SIG-M5 (cell line): ENCODE data around the gene FKBP1A.

Source experiments
- DNase-seq: peaks from one replicate; lab custom pipeline; 2025; lab: John Stamatoyannopoulos, UW

The FKBP1A gene

GRCh38 chr20:1386323-1386722, 6.5 kb downstream of the FKBP1A start:
- no peak for DNase-seq

- no peak for DNase-seq
Observed at GRCh38 chr20:1383623-1384404, 9.0 kb downstream of the FKBP1A start.

DNA sequence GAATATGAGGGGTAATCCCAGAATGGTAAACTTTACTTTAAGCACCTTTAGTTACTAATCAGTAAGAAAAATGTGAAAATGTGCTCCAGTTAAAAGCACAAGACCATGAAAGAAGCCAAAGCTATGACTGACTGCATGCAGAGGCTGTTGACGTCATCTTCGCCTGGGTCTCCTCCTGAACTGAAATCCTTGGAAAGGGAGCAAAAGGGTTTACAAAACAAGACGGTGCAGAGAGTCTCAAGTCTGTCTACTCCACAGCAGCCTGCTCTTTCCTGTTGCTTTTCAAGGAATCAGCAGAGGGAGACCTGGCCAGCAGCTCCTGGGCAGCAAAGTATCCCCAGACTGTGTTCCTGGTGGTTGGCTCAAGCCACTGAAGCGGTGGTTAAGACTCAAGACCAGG, 10.2 kb downstream of the FKBP1A start:
- no peak for DNase-seq

DNA sequence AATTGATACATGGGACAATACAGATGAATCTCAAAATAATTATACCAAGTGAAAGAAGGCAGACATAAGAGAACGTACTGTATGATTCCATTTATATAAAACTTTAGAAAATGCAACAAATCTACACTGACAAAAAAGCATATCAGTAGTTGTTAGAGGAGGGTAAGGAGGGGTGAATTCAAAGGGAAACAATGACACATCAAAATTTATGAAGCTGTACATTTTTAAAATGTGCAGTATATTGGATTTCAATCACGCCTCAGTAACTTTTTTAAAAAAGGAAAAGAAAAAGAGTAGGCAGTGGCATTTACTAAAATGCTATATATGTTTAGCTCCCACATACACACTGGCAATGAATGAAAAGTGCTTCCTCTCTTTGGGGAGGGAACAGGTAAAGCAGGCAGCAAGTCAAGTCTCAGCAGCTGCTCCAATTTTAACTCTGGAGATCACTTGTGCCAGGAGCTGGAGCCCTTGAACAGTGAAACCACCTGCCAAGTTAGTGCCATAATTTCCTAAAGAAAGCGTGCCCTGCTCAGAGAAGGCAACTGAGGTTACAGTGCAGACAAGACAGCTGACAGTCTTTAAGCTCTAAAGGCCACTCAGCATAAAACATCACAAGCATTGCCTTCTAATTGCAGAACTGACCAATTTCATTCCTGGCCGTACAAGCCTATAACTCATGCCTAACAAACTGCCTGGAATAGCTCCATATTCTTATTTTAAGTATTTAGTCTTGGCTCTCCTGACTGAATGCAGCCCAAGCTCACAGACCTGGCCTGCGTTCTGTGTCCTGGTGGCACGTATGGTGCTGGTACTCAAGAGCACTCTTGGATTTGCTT, 10.9 kb downstream of the FKBP1A start:
- DNase-seq = no peak

- DNase-seq = no peak
Observed at GRCh38 chr20:1378735-1379125, 14.1 kb downstream of the FKBP1A start.

- no peak for DNase-seq
Observed at GRCh38 chr20:1377984-1378734, 14.7 kb downstream of the FKBP1A start.

- DNase-seq = no peak
Observed at GRCh38 chr20:1377341-1377871, 15.4 kb downstream of the FKBP1A start.

DNA sequence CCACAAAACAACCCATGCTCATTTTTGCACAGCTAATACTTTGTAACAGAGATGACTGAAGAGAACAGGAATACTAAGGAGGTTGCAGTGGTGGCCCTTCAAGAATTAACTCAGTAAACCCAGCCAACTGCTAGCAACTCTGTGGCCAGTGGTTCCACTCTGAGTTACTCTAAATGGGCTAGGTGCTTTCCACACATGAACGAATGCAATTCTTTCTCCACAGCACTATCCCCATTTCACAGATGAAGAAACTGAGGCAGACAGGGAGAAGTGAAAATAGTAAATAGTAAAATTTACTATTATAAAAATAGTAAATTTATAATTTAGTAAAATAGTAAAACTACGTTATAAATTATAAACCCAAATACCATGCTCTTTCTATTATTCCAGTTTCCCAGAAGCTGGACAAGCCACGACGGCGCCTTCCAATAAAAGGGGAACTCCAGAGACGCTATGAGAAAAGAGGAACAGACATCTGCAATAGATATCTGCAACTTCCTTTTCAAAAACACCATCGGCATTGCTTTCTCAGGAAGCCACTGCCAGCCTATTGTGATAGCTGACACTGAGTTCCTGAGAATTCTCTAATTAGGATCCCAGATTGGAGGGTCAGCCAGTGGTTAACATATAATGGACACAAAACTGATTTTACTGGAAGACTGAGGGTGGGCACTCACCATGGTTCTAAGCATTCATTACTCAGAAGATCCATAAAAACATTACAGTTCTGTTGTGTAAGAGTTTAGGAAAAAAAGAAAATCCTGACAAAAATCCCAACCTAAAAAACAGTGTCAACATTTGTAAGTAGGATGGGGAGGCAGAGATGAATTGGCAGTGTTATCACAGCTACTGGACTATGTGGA, 16.2 kb downstream of the FKBP1A start:
- DNase-seq = peak; percentile 68

- no peak for DNase-seq
Observed at GRCh38 chr20:1376007-1376406, 16.8 kb downstream of the FKBP1A start.

DNA sequence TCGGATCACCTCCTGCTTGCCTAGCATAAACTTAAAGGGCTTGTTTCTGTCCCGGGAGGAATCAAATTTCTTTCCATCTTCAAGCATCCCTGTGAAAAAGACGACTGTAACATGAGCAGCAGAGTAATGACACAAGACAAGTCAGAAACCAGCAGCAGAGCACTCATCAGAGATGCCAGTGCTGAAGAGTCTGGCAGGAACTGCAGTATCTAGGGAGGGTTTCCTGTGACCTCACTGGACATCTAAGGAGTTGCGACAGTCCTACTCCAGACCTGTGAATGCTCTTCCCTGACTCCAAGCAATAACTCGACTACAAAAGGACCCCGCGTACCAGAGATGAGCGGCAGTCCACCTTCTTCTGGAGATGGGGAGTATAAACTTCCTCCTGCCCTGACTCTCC, 17.3 kb downstream of the FKBP1A start:
- DNase-seq = no peak

DNA sequence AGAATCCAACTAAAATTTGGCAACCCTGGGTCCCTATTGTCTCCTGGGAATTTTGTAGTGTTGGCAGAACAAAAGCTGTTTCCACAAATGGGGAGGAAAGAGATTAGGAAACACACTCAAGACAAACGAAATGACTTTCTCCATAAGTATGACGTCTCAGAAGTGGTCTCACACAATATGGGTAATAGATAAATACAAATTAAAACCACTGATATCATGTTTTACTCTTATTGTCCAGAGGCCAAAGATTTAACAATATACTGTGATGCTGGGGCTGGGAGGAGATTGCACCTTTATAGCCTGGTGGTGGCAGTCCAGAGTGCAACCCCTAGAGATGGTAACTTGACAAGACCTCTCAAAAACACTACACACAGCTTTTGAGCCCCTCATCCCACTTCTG, 18.6 kb downstream of the FKBP1A start:
- DNase-seq = no peak

DNA sequence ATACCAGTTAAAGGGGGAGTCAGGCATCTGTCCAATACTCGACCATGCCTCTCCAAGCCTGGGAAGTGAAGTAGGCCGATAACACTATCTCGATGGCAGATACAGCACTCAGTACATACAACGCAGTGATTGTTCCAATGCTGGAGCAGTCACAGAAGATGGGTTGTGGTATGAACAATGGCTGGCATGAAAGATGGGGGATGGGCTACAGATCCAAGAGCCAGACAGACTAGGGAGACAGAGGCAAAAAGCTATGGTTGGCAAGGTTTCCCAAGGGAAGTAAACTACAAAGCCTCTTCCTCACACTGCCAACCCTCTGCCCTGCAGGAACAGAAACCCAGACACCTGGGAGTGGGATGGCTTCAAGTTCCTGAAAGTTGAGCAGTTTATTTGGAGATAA, 19.2 kb downstream of the FKBP1A start:
- no peak for DNase-seq

DNA sequence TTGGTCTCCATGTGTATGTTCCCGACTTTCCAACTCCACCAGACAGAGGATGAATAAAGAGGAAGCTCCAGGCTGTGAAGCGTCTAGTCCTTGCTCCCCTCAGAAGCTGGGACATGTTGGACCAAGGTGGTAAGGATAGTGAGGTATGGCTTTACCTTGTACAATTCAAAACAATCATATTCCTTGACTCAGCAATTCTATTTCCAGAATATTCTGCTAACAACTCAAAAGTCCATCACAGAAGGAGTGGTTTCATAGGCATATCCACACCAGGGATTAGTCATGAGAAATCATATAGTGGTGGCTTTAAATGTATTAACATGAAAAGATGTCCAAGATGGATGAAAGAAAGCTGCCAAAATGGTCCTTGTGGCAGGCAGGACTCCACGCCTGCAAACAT, 19.8 kb downstream of the FKBP1A start:
- DNase-seq = no peak

DNA sequence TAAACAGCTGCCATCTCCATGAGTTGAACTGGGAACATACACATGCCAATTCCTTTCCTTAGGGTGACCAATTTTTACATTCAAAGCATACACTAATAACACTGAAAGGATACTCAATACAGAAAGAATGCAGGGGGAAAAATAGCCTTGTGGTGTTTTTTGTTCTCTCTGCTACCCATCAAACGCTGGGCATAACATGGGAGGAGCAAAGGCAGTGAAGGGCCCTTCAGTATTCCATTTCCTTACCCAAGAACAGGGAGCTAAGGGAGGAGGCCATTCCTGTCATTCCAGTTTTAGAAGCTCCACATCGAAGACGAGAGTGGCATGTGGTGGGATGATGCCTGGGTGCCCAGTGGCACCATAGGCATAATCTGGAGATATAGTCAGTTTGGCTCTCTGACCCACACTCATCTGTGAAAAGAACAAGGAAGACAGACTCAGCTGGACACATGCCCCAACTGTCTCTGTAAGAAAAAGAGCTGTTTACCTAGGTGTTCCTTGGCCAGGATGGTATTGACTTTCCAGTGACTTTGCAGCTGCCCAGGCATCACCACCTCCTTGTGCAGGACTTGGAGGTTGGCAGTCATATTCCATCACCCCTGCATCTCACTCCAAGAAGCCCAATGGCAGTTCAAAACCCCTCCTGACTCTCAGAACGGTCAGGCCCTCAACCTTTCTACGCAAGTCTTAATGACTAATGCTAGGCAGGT, 20.9 kb downstream of the FKBP1A start:
- no peak for DNase-seq

- DNase-seq = no peak
Observed at GRCh38 chr20:1371202-1371782, 21.6 kb downstream of the FKBP1A start.

DNA sequence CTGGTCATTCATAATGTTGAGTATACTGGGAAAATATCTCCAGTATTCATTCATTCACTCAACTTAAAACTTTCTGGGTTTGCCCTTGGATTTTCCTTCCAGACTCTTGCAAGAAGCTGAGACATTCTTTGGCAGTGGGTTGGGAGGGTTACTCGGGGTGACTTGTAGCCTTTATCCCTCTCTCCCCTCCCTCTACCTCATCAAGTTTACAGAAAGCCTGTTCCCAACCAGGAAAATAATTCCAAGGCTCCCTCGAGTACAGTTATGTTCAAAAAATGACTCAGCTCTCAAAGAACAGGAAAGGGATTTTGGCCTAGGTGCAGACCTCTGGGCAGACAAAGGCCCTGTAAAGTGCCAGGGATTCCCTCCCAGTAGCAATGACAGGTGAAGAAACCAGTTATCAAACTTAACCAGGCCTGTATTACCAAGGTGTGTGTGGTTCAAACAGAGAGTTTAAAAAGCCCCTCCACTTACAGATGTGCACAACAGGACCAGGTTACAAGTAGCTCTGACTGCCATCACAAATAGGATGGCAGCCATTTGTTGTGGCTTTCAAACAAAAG, 22.2 kb downstream of the FKBP1A start:
- no peak for DNase-seq

DNA sequence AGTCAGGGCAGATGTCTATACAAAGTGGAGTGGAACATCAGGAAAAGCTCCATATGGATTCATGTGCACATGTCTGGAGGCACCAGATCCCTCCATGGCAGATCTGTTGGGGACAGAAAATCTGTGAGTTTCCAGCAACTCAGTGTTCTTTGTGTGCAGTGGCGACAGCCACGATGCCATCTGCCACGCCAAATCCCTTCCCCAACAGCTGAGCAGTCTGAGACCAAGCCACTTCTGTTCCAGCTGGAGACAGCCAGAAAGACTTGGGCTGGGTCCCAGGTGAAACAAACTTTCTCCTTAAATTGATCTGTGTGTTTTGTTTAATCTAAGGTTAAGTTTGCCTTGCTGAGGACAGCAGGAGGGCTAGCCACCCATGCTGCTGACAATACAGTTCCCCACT, 22.9 kb downstream of the FKBP1A start:
- DNase-seq = no peak

DNA sequence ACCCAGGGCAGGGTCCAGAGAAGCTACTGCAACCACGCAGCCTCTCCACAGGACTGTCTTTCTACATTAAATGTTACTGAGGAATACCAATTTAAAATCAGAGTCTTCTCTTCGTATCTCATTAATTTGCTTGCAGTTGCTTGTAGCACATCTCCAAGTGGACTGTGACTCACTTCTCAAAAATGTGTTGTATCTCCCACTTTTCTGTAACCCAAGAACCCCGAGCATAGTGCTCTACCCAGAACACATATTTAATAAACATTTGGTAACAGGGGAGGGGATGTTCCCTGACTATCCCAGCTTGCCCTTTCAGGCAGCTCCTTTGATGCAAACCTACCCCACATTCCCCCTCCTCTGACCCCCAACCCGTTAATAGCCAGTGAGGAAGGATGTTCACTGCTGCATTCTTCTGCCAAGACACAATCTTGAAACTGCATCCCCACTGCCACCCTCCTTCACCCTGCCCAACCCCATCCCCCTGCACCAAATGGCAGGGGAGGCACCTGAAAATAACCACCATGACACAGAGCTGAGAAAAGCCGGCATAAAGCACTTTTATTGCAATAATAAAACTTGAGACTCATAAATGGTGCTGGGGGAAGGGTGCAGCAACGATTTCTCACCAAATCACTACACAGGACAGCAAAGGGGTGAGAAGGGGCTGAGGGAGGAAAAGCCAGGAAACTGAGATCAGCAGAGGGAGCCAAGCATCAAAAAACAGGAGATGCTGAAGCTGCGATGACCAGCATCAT, 24.2 kb downstream of the FKBP1A start:
- DNase-seq = no peak

- no peak for DNase-seq
Observed at GRCh38 chr20:1367479-1367878, 25.4 kb downstream of the FKBP1A start.
